Hepatocyte (in vitro differentiated cells): Measurements from ENCODE around the gene RPL39L.

Source experiments
- EZH2phosphoT487 ChIP-seq: fragments of 200-600 bp; sonication (generic); IDR thresholded peaks from one replicate; pipeline ENCODE4 v1.6.1; 2018; ENCODE audit warnings: antibody characterized with exemption, mild to moderate bottlenecking, low read depth, moderate library complexity; ENCODE audit not compliant: unreplicated experiment, severe bottlenecking
- TF ChIP-seq, protein P1 (sequence below): fragments of 200-600 bp; sonication (generic); IDR thresholded peaks from 2 replicates; pipeline ENCODE4 v1.5.1; 2016; ENCODE audit warnings: antibody characterized with exemption, mild to moderate bottlenecking; ENCODE audit not compliant: poor library complexity

DNA sequence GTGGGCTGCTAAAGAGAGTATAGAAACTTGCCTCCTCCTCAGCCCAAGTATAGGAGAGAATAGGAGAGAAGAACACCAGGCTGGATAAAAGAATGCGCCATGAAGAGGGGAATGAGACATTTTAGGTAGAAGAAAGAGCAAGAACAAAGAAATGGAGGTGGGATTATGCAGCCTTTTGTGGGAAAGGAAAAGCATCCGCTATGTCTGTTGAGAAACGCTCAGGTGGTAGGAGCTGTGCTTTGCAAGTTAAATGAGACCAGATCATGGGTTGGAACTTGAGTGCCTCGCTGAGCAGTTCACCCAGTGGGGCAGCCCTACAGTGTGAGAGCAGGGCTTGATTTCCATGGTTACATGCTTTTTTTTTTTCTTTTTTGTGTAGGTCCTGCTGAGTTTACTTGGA, 46.5 kb upstream of the RPL39L start:
- TF ChIP-seq, protein P1, sequence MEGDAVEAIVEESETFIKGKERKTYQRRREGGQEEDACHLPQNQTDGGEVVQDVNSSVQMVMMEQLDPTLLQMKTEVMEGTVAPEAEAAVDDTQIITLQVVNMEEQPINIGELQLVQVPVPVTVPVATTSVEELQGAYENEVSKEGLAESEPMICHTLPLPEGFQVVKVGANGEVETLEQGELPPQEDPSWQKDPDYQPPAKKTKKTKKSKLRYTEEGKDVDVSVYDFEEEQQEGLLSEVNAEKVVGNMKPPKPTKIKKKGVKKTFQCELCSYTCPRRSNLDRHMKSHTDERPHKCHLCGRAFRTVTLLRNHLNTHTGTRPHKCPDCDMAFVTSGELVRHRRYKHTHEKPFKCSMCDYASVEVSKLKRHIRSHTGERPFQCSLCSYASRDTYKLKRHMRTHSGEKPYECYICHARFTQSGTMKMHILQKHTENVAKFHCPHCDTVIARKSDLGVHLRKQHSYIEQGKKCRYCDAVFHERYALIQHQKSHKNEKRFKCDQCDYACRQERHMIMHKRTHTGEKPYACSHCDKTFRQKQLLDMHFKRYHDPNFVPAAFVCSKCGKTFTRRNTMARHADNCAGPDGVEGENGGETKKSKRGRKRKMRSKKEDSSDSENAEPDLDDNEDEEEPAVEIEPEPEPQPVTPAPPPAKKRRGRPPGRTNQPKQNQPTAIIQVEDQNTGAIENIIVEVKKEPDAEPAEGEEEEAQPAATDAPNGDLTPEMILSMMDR, result no peak
- TF ChIP-seq EZH2phosphoT487, result no peak
